Erythroblast (primary cell): ENCODE measurements around the gene ATP2B1.

Source experiments
- GATA1 ChIP-seq: IDR thresholded peaks from 2 replicates; pipeline ENCODE4 v1.6.1; 2011; ENCODE audit warnings: low read depth, mild to moderate bottlenecking, control low read depth, low read length, moderate library complexity
- POLR2A ChIP-seq: IDR thresholded peaks from 2 replicates; pipeline ENCODE4 v1.6.1; 2011; ENCODE audit warnings: mild to moderate bottlenecking, low read length

DNA sequence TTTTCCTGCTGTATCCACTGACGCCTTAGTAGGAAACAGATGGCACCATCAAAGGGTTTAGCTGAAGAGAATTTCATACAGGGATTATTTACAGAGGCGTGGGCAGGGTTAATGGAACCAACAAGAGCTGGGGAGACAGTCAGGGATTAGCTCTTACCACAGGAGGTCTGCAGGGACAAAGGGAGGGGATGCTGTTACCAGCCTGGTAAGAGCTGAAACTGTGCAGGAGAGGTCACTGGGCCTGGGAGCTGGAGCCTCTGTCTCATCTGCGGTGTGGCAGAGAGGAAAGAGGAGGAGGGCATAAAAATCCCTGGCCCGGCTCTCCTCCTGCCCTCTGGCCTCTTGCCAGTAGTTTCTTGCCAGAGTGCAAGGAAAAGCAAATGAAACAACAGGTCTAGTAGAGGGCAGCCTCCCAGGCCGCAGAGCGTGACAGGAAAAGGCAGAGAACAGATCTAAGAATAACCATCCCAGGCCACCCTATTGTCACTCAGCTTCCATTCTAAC, 163.9 kb downstream of the ATP2B1 start:
- TF ChIP-seq GATA1 = no peak
- TF ChIP-seq POLR2A = no peak
